Uterus (tissue), 2 donors: Measurements from ENCODE around the gene FAM180B.

ENCODE experiments used
- CTCF ChIP-seq, 4 experiments: fragments of 200-600 bp in 2 of 4; fragments of 450-650 bp in 2 of 4; sonication (generic) in 2 of 4; IDR thresholded peaks; one replicate each; pipeline ENCODE4 v1.5.1; 2016 to 2019; ENCODE audit warnings: antibody characterized with exemption in 4 of 4, mild to moderate bottlenecking in 2 of 4, moderate library complexity in 1 of 4
- POLR2A ChIP-seq, 2 donors: fragments of 450-650 bp; IDR thresholded peaks; one replicate each; pipeline ENCODE4 v1.6.1; 2016; ENCODE audit warnings: antibody characterized with exemption in 2 of 2, mild to moderate bottlenecking in 1 of 2, moderate library complexity in 1 of 2

GRCh38 chr11:47536915-47537314 is 49.6 kb upstream of the FAM180B start:
- no peak for TF ChIP-seq CTCF (IDR thresholded peaks at IDR 0.05)
- TF ChIP-seq POLR2A (IDR thresholded peaks at IDR 0.05), result no peak
